HG03457 (cell line): ENCODE results near the gene ADNP.
"Not testable (repeated sequence)": the region's sequence is repeated elsewhere in the genome, so short reads cannot be mapped to it uniquely, and the experiment has no call there.

ENCODE experiments used
- ATAC-seq: cut with Tn5 transposase; IDR thresholded peaks from one replicate; pipeline ENCODE4 v1.9.1; 2021; ENCODE audit warnings: moderate number of reproducible peaks; ENCODE audit not compliant: unreplicated experiment

Gene ADNP

GRCh38 chr20:50903353-50904051 lies 27.7 kb downstream of the ADNP start:
- ATAC-seq = no peak

- no peak for ATAC-seq
Measured at GRCh38 chr20:50901301-50901700, 29.9 kb downstream of the ADNP start.

- no peak for ATAC-seq
Measured at GRCh38 chr20:50900261-50900660, 31.0 kb downstream of the ADNP start.

GRCh38 chr20:50898475-50898874 lies 32.8 kb downstream of the ADNP start:
- ATAC-seq = no peak

GRCh38 chr20:50895111-50895830 lies 36.0 kb downstream of the ADNP start:
- ATAC-seq = no peak

GRCh38 chr20:50893620-50894019 lies 37.6 kb downstream of the ADNP start:
- no peak for ATAC-seq

- ATAC-seq = no peak
Measured at GRCh38 chr20:50892394-50892793, 38.8 kb downstream of the ADNP start.

GRCh38 chr20:50891138-50891537 lies 40.1 kb downstream of the ADNP start:
- ATAC-seq = no peak

- ATAC-seq = no peak
Measured at GRCh38 chr20:50887576-50887975, 43.7 kb downstream of the ADNP start.

- ATAC-seq = no peak
Measured at GRCh38 chr20:50886184-50886790, 45.0 kb downstream of the ADNP start.

- ATAC-seq = no peak
Measured at GRCh38 chr20:50885781-50886180, 45.5 kb downstream of the ADNP start.

- no peak for ATAC-seq
Measured at GRCh38 chr20:50885068-50885467, 46.2 kb downstream of the ADNP start.

GRCh38 chr20:50883856-50884255 lies 47.4 kb downstream of the ADNP start:
- ATAC-seq = no peak

GRCh38 chr20:50881759-50882424 lies 49.3 kb downstream of the ADNP start:
- ATAC-seq = not testable (repeated sequence)

- no peak for ATAC-seq
Measured at GRCh38 chr20:50879649-50880550, 51.3 kb downstream of the ADNP start.

GRCh38 chr20:50877232-50877743 lies 53.9 kb downstream of the ADNP start:
- ATAC-seq = no peak

- ATAC-seq = no peak
Measured at GRCh38 chr20:50876816-50877215, 54.4 kb downstream of the ADNP start.

GRCh38 chr20:50876063-50876685 lies 55.1 kb downstream of the ADNP start:
- no peak for ATAC-seq

GRCh38 chr20:50874758-50875665 lies 56.2 kb downstream of the ADNP start:
- no peak for ATAC-seq
